ENCODE results near the gene DMD. TPM values are rescaled to one million over a fixed set of nuclear protein-coding genes. Genes with fewer than 3 reads are reported as not detected.
"Not testable (repeated sequence)": the region's sequence is repeated elsewhere in the genome, so short reads cannot be mapped to it uniquely, and the experiment has no call there.

The DMD gene
- total RNA-seq, 3 donors from 2014 or later, result 11.2 to 140 (median 12.6) TPM

GRCh38 chrX:31388946-31389345 lies 1822.4 kb downstream of the DMD start:
- no peak for DNase-seq
- intact Hi-C loops (cut with DNase I, micrococcal nuclease), result no loop called here
- no peak for ATAC-seq

GRCh38 chrX:31384471-31384870 lies 1826.9 kb downstream of the DMD start:
- ATAC-seq (no peak), DNase-seq (no peak)
- no peak overlapping the region for H3K4me3 ChIP-seq
- intact Hi-C loops (cut with DNase I, micrococcal nuclease), result no loop called here
- H3K9me3 ChIP-seq, result no peaks in the 10 kb centered on the region
- H3K4me1 ChIP-seq (ENCODE audit: low read depth), result no peaks in the 10 kb centered on the region
- no peak for TF ChIP-seq CTCF (IDR thresholded peaks at IDR 0.05)
- H3K36me3 ChIP-seq (ENCODE audit: low read depth), result no peaks in the 10 kb centered on the region

More at GRCh38 chrX:31388946-31389345, 1822.4 kb downstream of the DMD start:
- Histone ChIP-seq H3K9me3 (no peaks in the 10 kb centered on the region), H3K36me3 (ENCODE audit: low read depth) (no peaks in the 10 kb centered on the region), H3K4me1 (ENCODE audit: low read depth) (no peaks in the 10 kb centered on the region), H3K4me3 (no peak overlapping the region)
- TF ChIP-seq CTCF (IDR thresholded peaks at IDR 0.05), result no peak

GRCh38 chrX:31383991-31384390 lies 1827.4 kb downstream of the DMD start:
- H3K4me3 ChIP-seq, result no peak overlapping the region
- TF ChIP-seq CTCF (IDR thresholded peaks at IDR 0.05), result no peak
- no peaks in the 10 kb centered on the region for H3K9me3 ChIP-seq
- no peaks in the 10 kb centered on the region for H3K36me3 ChIP-seq (ENCODE audit: low read depth)
- intact Hi-C loops (cut with DNase I, micrococcal nuclease), result no loop called here
- DNase-seq, result no peak
- no peak for ATAC-seq
- no peaks in the 10 kb centered on the region for H3K4me1 ChIP-seq (ENCODE audit: low read depth)

GRCh38 chrX:31378973-31379372 lies 1832.4 kb downstream of the DMD start:
- H3K36me3 ChIP-seq (ENCODE audit: low read depth); H3K4me1 ChIP-seq (ENCODE audit: low read depth); H3K9me3 ChIP-seq; DNase-seq; H3K4me3 ChIP-seq; ATAC-seq; intact Hi-C loops (cut with DNase I, micrococcal nuclease): not testable (repeated sequence)

GRCh38 chrX:31377821-31378220 lies 1833.5 kb downstream of the DMD start:
- H3K4me3 ChIP-seq; H3K36me3 ChIP-seq (ENCODE audit: low read depth); ATAC-seq; intact Hi-C loops (cut with DNase I, micrococcal nuclease); H3K9me3 ChIP-seq; DNase-seq; H3K4me1 ChIP-seq (ENCODE audit: low read depth): not testable (repeated sequence)

- DNase-seq (no peak), ATAC-seq (no peak)
- Histone ChIP-seq H3K4me1 (ENCODE audit: low read depth) (no peaks in the 10 kb centered on the region), H3K36me3 (ENCODE audit: low read depth) (no peaks in the 10 kb centered on the region), H3K4me3 (no peak overlapping the region), H3K9me3 (no peaks in the 10 kb centered on the region)
- intact Hi-C loops (cut with DNase I, micrococcal nuclease), result no loop called here
- TF ChIP-seq CTCF (IDR thresholded peaks at IDR 0.05), result no peak
These were observed 1834.8 kb downstream of the DMD start for GRCh38 chrX:31376408-31377022.

GRCh38 chrX:31374786-31375185 lies 1836.6 kb downstream of the DMD start:
- intact Hi-C loops (cut with DNase I, micrococcal nuclease), result no loop called here
- Histone ChIP-seq H3K36me3 (ENCODE audit: low read depth) (no peaks in the 10 kb centered on the region), H3K4me3 (no peak overlapping the region), H3K4me1 (ENCODE audit: low read depth) (no peaks in the 10 kb centered on the region), H3K9me3 (no peaks in the 10 kb centered on the region)
- ATAC-seq, result no peak
- TF ChIP-seq CTCF (IDR thresholded peaks at IDR 0.05), result no peak
- DNase-seq, result no peak
